Adrenal gland (tissue), 12 donors: ENCODE results near the gene ANKRD17. TPM values are rescaled to one million over a fixed set of nuclear protein-coding genes. Genes with fewer than 3 reads are reported as not detected.
"Not testable (repeated sequence)": the region's sequence is repeated elsewhere in the genome, so short reads cannot be mapped to it uniquely, and the experiment has no call there.

ENCODE experiments used
- DNase-seq, 7 donors: peaks; one replicate each; pipeline ENCODE4 v3.0.0-alpha.2; 2019 to 2020
- H3K27ac ChIP-seq, 5 donors: fragments of 200-600 bp; sonication (generic) in 4 of 5; 1 replicate in 3 of 5; 2 replicates in 2 of 5; pipeline versions ENCODE4 v1.5.1 to v1.8.0; 2016 to 2020; ENCODE audit warnings: mild to moderate bottlenecking in 1 of 5
- H3K27me3 ChIP-seq: fragments of 200-600 bp; 2 replicates; pipeline ENCODE4 v1.8.0; 2021
- H3K36me3 ChIP-seq, 2 donors: fragments of 200-600 bp; replicated peaks in 1 of 2; 1 replicate in 1 of 2; 2 replicates in 1 of 2; pipeline versions ENCODE4 v1.5.1 to v1.8.0; 2018 to 2022
- H3K4me1 ChIP-seq, 2 donors: fragments of 200-600 bp; replicated peaks in 1 of 2; 1 replicate in 1 of 2; 2 replicates in 1 of 2; pipeline versions ENCODE4 v1.5.1 to v1.8.0; 2018 to 2021
- H3K4me3 ChIP-seq, 4 donors: fragments of 200-600 bp; sonication (generic) in 3 of 4; one replicate each; pipeline ENCODE4 v1.5.1; 2016 to 2018
- H3K9me3 ChIP-seq, 3 donors: fragments of 200-600 bp; sonication (generic) in 1 of 3; replicated peaks in 1 of 3; 1 replicate in 2 of 3; 2 replicates in 1 of 3; pipeline versions ENCODE4 v1.5.1 to v1.8.0; 2016 to 2021
- CTCF ChIP-seq, 6 experiments: fragments of 450-650 bp in 4 of 6; fragments of 200-600 bp in 2 of 6; sonication (generic) in 1 of 6; IDR thresholded peaks; 1 replicate in 5 of 6; 2 replicates in 1 of 6; pipeline versions ENCODE4 v1.5.1 to v1.8.0; 2016 to 2021; ENCODE audit warnings: antibody characterized with exemption in 6 of 6, mild to moderate bottlenecking in 2 of 6, moderate library complexity in 1 of 6
- POLR2A ChIP-seq, 2 donors: fragments of 450-650 bp; IDR thresholded peaks; one replicate each; pipeline ENCODE4 v1.6.1; 2017; ENCODE audit warnings: antibody characterized with exemption in 2 of 2, mild to moderate bottlenecking in 2 of 2, moderate library complexity in 1 of 2
- WGBS, 4 donors: extraction: QIAGEN DNeasy Blood & Tissue Kit in 2 of 4; methylation state at CpG; one replicate each; pipeline versions ENCODE4 v1.1.5 to v1.1.7; 2013 to 2017; 5-methylcytosine and 5-hydroxymethylcytosine counted together
- intact Hi-C, 2 donors: fragments of 100-400 bp; cut with DNase I; formaldehyde crosslinking; loops; one replicate each; pipeline versions ENCODE4 v1.14.1 to v1.15.0; 2022 to 2023
- polyA plus RNA-seq, 3 donors: library from polyadenylated mRNA; stranded (reverse); fragments of 200-250 nt in 2 of 3; fragments of 350-450 nt in 1 of 3; fragmentation: Illumina TruSeq in 1 of 3; extraction: RNeasy Lipid Tissue Mini Kit (QIAGEN cat#74804) in 1 of 3; gene quantifications; one replicate each; pipeline ENCODE4 v1.2.3, GENCODE V29; 2013 to 2014
- total RNA-seq, 9 donors: library from RNA; depleted of rRNA in 4 of 9; stranded (reverse); fragments of >200 nt in 4 of 9; fragments of 120-200 nt in 1 of 9; fragmentation: NEBNext Ultra II Directional in 1 of 9; extraction: Animal tissue kit (Norgen Biotek cat#: 25700) in 1 of 9; gene quantifications; one replicate each; pipeline versions ENCODE4 v1.1.0 to v1.2.4, GENCODE V29; 2013 to 2023
- donor health status: healthy with polysubstance abuse.
- donor health status: Bipolar disorder and iron deficiency.
- donor health status: DM: yes; HTN: yes; CAD: no.
- donor health status: DM: no; HTN: no; CAD: no.
- donor health status: DM: no; HTN: no; CAD: no.
- donor health status: DM: yes; HTN: yes; CAD: no.

Gene ANKRD17
- total and polyA plus RNA-seq, 12 donors, result 13.3 to 66.3 (median 51.3) TPM

DNA sequence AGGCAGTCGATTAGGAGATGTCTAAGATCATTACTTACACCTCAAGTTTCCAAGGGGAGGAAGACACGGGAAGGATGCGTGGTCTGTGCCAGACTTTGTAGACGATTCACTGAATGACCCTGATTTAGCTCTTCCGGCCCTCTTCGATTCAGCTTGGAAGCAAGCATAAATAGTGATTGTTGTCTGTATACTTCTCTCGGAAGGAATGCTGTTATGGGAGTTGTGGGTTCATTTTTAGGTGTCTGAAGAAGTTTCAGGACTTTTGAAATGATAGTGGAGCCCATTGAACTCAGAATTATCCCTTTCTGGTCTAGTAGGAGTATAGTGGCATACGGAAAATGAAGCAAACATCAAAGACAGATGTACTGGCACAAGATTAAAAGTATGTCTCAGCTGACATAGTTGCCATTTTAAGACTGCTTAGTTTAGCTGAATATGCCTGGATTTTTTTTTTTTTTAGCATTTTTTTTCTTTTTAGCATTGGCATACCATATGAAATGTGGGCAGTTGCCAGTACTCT, 1.0 kb upstream of the ANKRD17 start:
- TF ChIP-seq POLR2A (IDR thresholded peaks at IDR 0.05) (no peak), CTCF (IDR thresholded peaks at IDR 0.05) (no peak)
- 1 to 2% (median 1%) methylated on average over 8 of the region's 8 CpGs for WGBS, 4 donors
- Histone ChIP-seq H3K4me3 (peak overlapping the region; percentile 38 to 98 (median 85)), H3K9me3 (no peaks in the 10 kb centered on the region), H3K27ac (peak overlapping the region; percentile 97 to 99 (median 99)), H3K27me3 (no peaks in the 10 kb centered on the region), H3K4me1 (peaks cover 17 to 33% of the 10 kb centered on the region in 2 donors), H3K36me3 (no peaks in the 10 kb centered on the region)
- intact Hi-C loops, result loop anchor here (10.0 kb wide), 2 partner anchors 105 to 195 kb away; partner anchors contain the start of gene COX18 (in 2 of the 2)
- peak in 4 of 7 donors; percentile 22 to 44 (median 30) for DNase-seq

DNA sequence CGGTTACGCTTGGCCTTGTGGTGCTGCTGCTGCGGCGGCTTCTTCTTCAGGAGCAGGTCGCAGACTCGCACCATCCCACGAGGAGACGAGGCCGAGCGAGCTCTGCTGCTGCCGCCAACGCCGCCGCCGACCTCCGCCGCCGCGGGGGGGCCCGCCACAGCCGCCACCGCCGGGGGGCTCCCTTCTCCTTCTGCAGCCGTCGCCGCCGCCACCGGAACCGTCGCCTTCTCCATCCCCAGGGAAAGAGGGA, 237 bp downstream of the ANKRD17 start:
- Histone ChIP-seq H3K27me3 (no peaks in the 10 kb centered on the region), H3K4me1 (peaks cover 29 to 46% of the 10 kb centered on the region in 2 donors), H3K9me3 (no peaks in the 10 kb centered on the region), H3K4me3 (peak overlapping the region; percentile 38 to 98 (median 85)), H3K27ac (peak overlapping the region; percentile 97 to 99 (median 99)), H3K36me3 (peaks cover 0 to 1% of the 10 kb centered on the region in 2 donors)
- 0 to 1% (median 0%) methylated on average over 2 to 30 of the region's 30 CpGs for WGBS, 4 donors
- intact Hi-C loops, result loop anchor here (10.0 kb wide), 2 partner anchors 104 to 194 kb away; partner anchors contain the start of gene COX18 (in 1 of the 2)
- no peak for DNase-seq
- no peak for TF ChIP-seq POLR2A (IDR thresholded peaks at IDR 0.05)
- peak in 1 of 6 experiments; percentile 16 for TF ChIP-seq CTCF (IDR thresholded peaks at IDR 0.05)

DNA sequence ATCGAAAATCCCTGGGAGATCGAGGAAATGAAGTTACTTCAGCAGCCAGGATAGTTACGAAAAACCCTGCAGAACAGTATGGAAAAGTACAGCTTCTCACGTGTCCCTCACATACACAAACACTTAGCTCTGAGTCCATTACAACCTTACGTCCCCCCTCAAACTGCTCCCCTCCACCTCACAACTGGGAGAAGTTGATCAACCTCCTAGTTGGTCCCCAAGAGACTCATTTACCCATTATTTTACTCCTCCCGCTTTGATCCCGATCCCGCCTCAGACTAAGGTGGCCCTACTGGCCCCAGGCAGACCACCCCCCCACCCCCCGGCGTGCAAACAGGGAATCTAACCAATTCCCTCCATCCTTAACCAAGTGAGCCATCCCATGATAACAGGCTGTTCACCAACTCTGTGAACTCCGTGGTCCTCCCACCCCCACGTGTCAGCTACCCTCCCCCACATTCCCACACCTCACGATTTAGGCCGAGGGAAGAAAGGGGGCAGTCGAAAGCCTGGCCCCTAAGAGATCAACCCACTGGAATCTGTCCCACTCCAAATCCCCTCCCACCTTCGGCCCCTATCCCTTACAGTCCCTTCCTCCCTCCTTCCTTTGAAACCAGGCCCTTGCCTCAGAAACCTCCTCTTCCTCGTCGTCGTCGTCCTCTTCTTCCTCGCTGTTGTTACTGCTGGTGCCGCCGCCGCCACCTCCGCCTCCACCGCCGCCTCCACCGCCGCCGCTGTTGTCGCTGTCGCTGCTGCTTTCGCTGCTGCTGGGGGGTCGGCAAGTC, 755 bp downstream of the ANKRD17 start:
- Histone ChIP-seq H3K36me3 (peaks cover 0 to 7% of the 10 kb centered on the region in 2 donors), H3K27me3 (no peaks in the 10 kb centered on the region), H3K9me3 (no peaks in the 10 kb centered on the region), H3K27ac (peak overlapping the region; percentile 97 to 99 (median 99)), H3K4me1 (peaks cover 30 to 51% of the 10 kb centered on the region in 2 donors), H3K4me3 (peak overlapping the region; percentile 38 to 98 (median 85))
- TF ChIP-seq POLR2A (IDR thresholded peaks at IDR 0.05) (no peak), CTCF (IDR thresholded peaks at IDR 0.05) (no peak)
- peak in 6 of 7 donors; percentile 32 to 63 (median 44) for DNase-seq
- 0 to 1% (median 1%) methylated on average over 31 to 34 of the region's 34 CpGs for WGBS, 4 donors
- intact Hi-C loops, result loop anchor here (10.0 kb wide), 2 partner anchors 103 to 193 kb away; partner anchors contain the start of gene COX18 (in 1 of the 2)

GRCh38 chr4:73257234-73257633, 1.4 kb downstream of the ANKRD17 start:
- peak; percentile 77 to 92 (median 83) for DNase-seq
- no peaks in the 10 kb centered on the region for H3K27me3 ChIP-seq
- peaks cover 0 to 8% of the 10 kb centered on the region in 2 donors for H3K36me3 ChIP-seq
- peak overlapping the region; percentile 97 to 99 (median 99) for H3K27ac ChIP-seq
- H3K4me3 ChIP-seq, result peak overlapping the region in 3 of 4 donors; percentile 33 to 92 (median 78)
- TF ChIP-seq CTCF (IDR thresholded peaks at IDR 0.05) (peak; percentile 58 to 87 (median 82)), POLR2A (IDR thresholded peaks at IDR 0.05) (no peak)
- intact Hi-C loops, result loop anchor here (10.0 kb wide), 2 partner anchors 102 to 192 kb away; partner anchors contain the start of gene COX18 (in 1 of the 2)
- WGBS, 4 donors, result 0 to 2% (median 1%) methylated on average over 6 of the region's 6 CpGs
- peaks cover 30 to 56% of the 10 kb centered on the region in 2 donors for H3K4me1 ChIP-seq
- no peaks in the 10 kb centered on the region for H3K9me3 ChIP-seq

GRCh38 chr4:73255847-73256246, 2.8 kb downstream of the ANKRD17 start:
- H3K9me3 ChIP-seq, DNase-seq, H3K4me3 ChIP-seq, H3K27me3 ChIP-seq, H3K36me3 ChIP-seq, H3K27ac ChIP-seq: not testable (repeated sequence)
- WGBS, 4 donors, result 90 to 92% (median 91%) methylated on average over 6 to 8 of the region's 8 CpGs
- peaks cover 34 to 68% of the 10 kb centered on the region in 2 donors for H3K4me1 ChIP-seq
- intact Hi-C loops, result loop anchor here (10.0 kb wide), 2 partner anchors 101 to 191 kb away; partner anchors contain the start of gene COX18 (in 1 of the 2)
